ENCODE data around the gene ADAMTSL2. TPM values are rescaled to one million over a fixed set of nuclear protein-coding genes. Genes with fewer than 3 reads are reported as not detected.

ADAMTSL2 gene
- total RNA-seq, 2 experiments from 2014 or later: not detected

DNA sequence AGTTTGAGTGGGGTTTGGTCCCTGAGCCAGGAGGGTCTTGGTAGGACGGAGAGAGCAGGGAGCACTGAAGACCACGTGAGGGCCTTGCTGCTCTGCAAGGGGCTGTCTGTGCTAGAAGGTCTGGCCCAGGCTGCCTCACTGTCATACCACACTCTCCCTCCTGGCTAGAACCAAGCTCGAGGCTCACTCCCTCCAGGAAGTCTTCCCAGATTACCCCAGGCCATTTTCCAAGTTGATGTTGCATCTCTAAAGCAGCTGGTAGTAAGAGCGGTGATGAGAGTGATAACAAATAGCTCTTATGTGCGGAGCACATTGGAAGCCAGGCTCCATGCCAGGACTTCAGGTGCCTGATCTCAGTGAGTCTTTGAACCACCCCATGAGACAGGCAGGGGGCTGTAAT is 16.3 kb upstream of the ADAMTSL2 start:
- Mint-ChIP-seq H3K9me3 (ENCODE audit: low read depth) (no peaks in the 10 kb centered on the region), H3K4me1 (no peaks in the 10 kb centered on the region), H3K27me3 (no peaks in the 10 kb centered on the region), H3K36me3 (no peaks in the 10 kb centered on the region), H3K4me3 (no peak overlapping the region), H3K27ac (no peak overlapping the region)
- DNase-seq (no peak), ATAC-seq (no peak)
- CTCF ChIA-PET: no interaction called here

- CTCF ChIA-PET: no interaction called here
- no peak overlapping the region for H3K4me3 Mint-ChIP-seq
- ATAC-seq (no peak), DNase-seq (no peak)
- no peaks in the 10 kb centered on the region for H3K4me1 Mint-ChIP-seq
- H3K27me3 Mint-ChIP-seq: no peaks in the 10 kb centered on the region
- H3K27ac Mint-ChIP-seq: no peak overlapping the region
- no peaks in the 10 kb centered on the region for H3K9me3 Mint-ChIP-seq (ENCODE audit: low read depth)
- no peaks in the 10 kb centered on the region for H3K36me3 Mint-ChIP-seq
Measured at GRCh38 chr9:133518706-133519449, 15.6 kb upstream of the ADAMTSL2 start.

- Mint-ChIP-seq H3K4me3 (no peak overlapping the region), H3K27ac (no peak overlapping the region), H3K36me3 (no peaks in the 10 kb centered on the region), H3K9me3 (ENCODE audit: low read depth) (no peaks in the 10 kb centered on the region), H3K27me3 (no peaks in the 10 kb centered on the region), H3K4me1 (no peaks in the 10 kb centered on the region)
- ATAC-seq (no peak), DNase-seq (no peak)
- CTCF ChIA-PET: no interaction called here
Measured at GRCh38 chr9:133519693-133520092, 14.8 kb upstream of the ADAMTSL2 start.

GRCh38 chr9:133520121-133520835 is 14.2 kb upstream of the ADAMTSL2 start:
- DNase-seq (no peak), ATAC-seq (no peak)
- CTCF ChIA-PET: no interaction called here
- Mint-ChIP-seq H3K4me1 (no peaks in the 10 kb centered on the region), H3K27me3 (no peaks in the 10 kb centered on the region), H3K36me3 (no peaks in the 10 kb centered on the region), H3K9me3 (ENCODE audit: low read depth) (no peaks in the 10 kb centered on the region), H3K27ac (no peak overlapping the region), H3K4me3 (no peak overlapping the region)

- no peak for DNase-seq
- CTCF ChIA-PET: no interaction called here
- Mint-ChIP-seq H3K27me3 (no peaks in the 10 kb centered on the region), H3K9me3 (ENCODE audit: low read depth) (no peaks in the 10 kb centered on the region), H3K36me3 (no peaks in the 10 kb centered on the region), H3K4me3 (no peak overlapping the region), H3K4me1 (no peaks in the 10 kb centered on the region), H3K27ac (no peak overlapping the region)
- no peak for ATAC-seq
Measured at GRCh38 chr9:133521122-133522072, 13.1 kb upstream of the ADAMTSL2 start.

GRCh38 chr9:133522073-133522910 is 12.2 kb upstream of the ADAMTSL2 start:
- Mint-ChIP-seq H3K9me3 (ENCODE audit: low read depth) (no peaks in the 10 kb centered on the region), H3K4me3 (no peak overlapping the region), H3K27me3 (no peaks in the 10 kb centered on the region), H3K4me1 (no peaks in the 10 kb centered on the region), H3K27ac (no peak overlapping the region), H3K36me3 (no peaks in the 10 kb centered on the region)
- ATAC-seq (no peak), DNase-seq (no peak)
- CTCF ChIA-PET: no interaction called here

- ATAC-seq (no peak), DNase-seq (no peak)
- CTCF ChIA-PET: no interaction called here
- H3K4me1 Mint-ChIP-seq: no peaks in the 10 kb centered on the region
- H3K4me3 Mint-ChIP-seq: no peak overlapping the region
- no peaks in the 10 kb centered on the region for H3K27me3 Mint-ChIP-seq
- no peaks in the 10 kb centered on the region for H3K36me3 Mint-ChIP-seq
- no peaks in the 10 kb centered on the region for H3K9me3 Mint-ChIP-seq (ENCODE audit: low read depth)
- no peak overlapping the region for H3K27ac Mint-ChIP-seq
Measured at GRCh38 chr9:133523106-133523505, 11.4 kb upstream of the ADAMTSL2 start.

GRCh38 chr9:133524146-133524545 is 10.4 kb upstream of the ADAMTSL2 start:
- Mint-ChIP-seq H3K9me3 (ENCODE audit: low read depth) (no peaks in the 10 kb centered on the region), H3K36me3 (no peaks in the 10 kb centered on the region), H3K4me3 (no peak overlapping the region), H3K27me3 (no peaks in the 10 kb centered on the region), H3K27ac (no peak overlapping the region), H3K4me1 (no peaks in the 10 kb centered on the region)
- CTCF ChIA-PET: no interaction called here
- no peak for DNase-seq
- no peak for ATAC-seq

GRCh38 chr9:133524679-133525228 is 9.8 kb upstream of the ADAMTSL2 start, which contains the start of gene MYMK:
MYMK (minus strand) TSS chr9:133524959; CDS start chr9:133524844, 115 bp downstream.
- no peaks in the 10 kb centered on the region for H3K4me1 Mint-ChIP-seq
- no peaks in the 10 kb centered on the region for H3K9me3 Mint-ChIP-seq (ENCODE audit: low read depth)
- CTCF ChIA-PET: no interaction called here
- no peak within 1 kb of the TSS for H3K4me3 Mint-ChIP-seq
- H3K27me3 Mint-ChIP-seq: no peaks in the 10 kb centered on the region
- no peak within 1 kb of the TSS for H3K27ac Mint-ChIP-seq
- no peaks in the 10 kb centered on the region for H3K36me3 Mint-ChIP-seq
- DNase-seq (no peak), ATAC-seq (no peak)

- DNase-seq: no peak
- CTCF ChIA-PET: no interaction called here
- no peaks in the 10 kb centered on the region for H3K4me1 Mint-ChIP-seq
Measured at GRCh38 chr9:133525677-133526076, 8.8 kb upstream of the ADAMTSL2 start.

GRCh38 chr9:133526721-133527321 is 7.7 kb upstream of the ADAMTSL2 start:
- CTCF ChIA-PET: no interaction called here
- Mint-ChIP-seq H3K27me3 (no peaks in the 10 kb centered on the region), H3K27ac (no peak overlapping the region), H3K4me1 (no peaks in the 10 kb centered on the region), H3K9me3 (ENCODE audit: low read depth) (no peaks in the 10 kb centered on the region), H3K36me3 (no peaks in the 10 kb centered on the region), H3K4me3 (no peak overlapping the region)
- no peak for ATAC-seq
- DNase-seq: no peak

More at GRCh38 chr9:133525677-133526076, 8.8 kb upstream of the ADAMTSL2 start:
- Mint-ChIP-seq H3K9me3 (ENCODE audit: low read depth) (no peaks in the 10 kb centered on the region), H3K4me3 (no peak overlapping the region), H3K27ac (no peak overlapping the region), H3K27me3 (no peaks in the 10 kb centered on the region), H3K36me3 (no peaks in the 10 kb centered on the region)
- no peak for ATAC-seq

DNA sequence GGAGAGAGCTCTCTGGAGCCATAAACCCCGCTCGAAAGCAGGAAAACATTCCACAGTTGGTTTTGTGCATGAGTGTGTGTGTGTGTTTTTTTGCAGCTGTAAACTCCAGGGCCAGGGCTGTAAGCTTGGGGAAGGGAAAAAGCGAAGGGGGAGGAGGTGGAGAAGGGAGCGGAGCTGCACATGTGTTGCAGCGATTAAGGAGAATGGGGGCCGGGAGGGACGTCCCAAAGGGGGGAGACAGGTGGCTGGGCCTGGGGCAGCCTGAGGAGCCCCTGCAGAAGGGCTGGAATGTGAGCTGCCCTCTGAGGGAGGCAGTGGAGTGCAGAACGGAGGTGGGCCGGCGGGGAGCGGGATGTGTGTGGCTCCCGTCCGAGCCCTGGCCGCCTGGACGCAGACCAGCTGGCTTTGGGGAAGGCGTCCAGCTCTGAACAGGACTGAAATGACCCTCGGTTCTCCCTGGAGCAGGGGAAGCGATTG is 7.0 kb upstream of the ADAMTSL2 start:
- CTCF ChIA-PET: no interaction called here
- H3K4me1 Mint-ChIP-seq: no peaks in the 10 kb centered on the region
- DNase-seq (no peak), ATAC-seq (no peak)
- no peak overlapping the region for H3K27ac Mint-ChIP-seq
- H3K4me3 Mint-ChIP-seq: no peak overlapping the region
- H3K36me3 Mint-ChIP-seq: no peaks in the 10 kb centered on the region
- no peaks in the 10 kb centered on the region for H3K9me3 Mint-ChIP-seq (ENCODE audit: low read depth)
- peaks cover 3% of the 10 kb centered on the region for H3K27me3 Mint-ChIP-seq

Measured in activated CD8-positive, alpha-beta memory T cell treated with anti-CD3 and anti-CD28 coated beads, Interleukin-2, amount 10 ng/mL, durations not matched to agents 7 days and 5 days (primary cell).